NCI-H146 treated with DMSO at 0.1 percent for 48 hours (cell line): ENCODE data around the gene MYL5.
"Not testable (repeated sequence)": the region's sequence is repeated elsewhere in the genome, so short reads cannot be mapped to it uniquely, and the experiment has no call there.

Experiments used
- DNase-seq: peaks from one replicate; lab custom pipeline; 2025; ENCODE audit not compliant: unreplicated experiment; lab: John Stamatoyannopoulos, UW

The MYL5 gene

GRCh38 chr4:723751-724530, 49.6 kb downstream of the MYL5 start:
- no peak for DNase-seq

GRCh38 chr4:725391-726234, 51.3 kb downstream of the MYL5 start:
- DNase-seq = no peak

- no peak for DNase-seq
These were observed 52.0 kb downstream of the MYL5 start for GRCh38 chr4:726235-726787.

- DNase-seq = no peak
These were observed 52.5 kb downstream of the MYL5 start for GRCh38 chr4:726838-727237.

- DNase-seq = no peak
These were observed 53.2 kb downstream of the MYL5 start for GRCh38 chr4:727576-727975.

- no peak for DNase-seq
These were observed 55.3 kb downstream of the MYL5 start for GRCh38 chr4:729336-730315.

GRCh38 chr4:730511-730910, 56.2 kb downstream of the MYL5 start:
- no peak for DNase-seq

- DNase-seq = not testable (repeated sequence)
These were observed 56.9 kb downstream of the MYL5 start for GRCh38 chr4:730946-731904.
